Measurements from ENCODE around the gene ZBTB16.

The ZBTB16 gene

DNA sequence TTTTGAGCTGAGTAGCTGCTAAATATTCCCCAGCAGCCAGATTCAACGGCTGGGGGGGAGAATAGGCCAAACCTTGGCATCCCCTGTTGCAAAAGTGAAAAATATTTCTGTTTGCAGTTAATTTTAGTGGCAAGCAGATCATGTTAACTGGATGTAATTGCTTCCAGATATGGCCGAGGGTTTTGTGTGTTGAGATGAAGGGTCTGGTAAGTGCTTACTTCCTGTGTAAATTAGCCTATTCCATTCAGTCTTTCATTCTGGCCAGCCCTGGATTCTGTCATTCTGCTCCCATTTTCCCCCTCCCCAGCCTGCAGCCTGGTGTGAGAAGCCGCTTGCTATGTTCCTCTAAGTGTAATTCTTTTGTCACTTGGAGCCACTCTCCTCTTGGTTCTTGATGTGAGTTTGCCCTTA lies 17.4 kb downstream of the ZBTB16 start:
- H3K27me3 ChIP-seq (replicated peaks; ENCODE audit: insufficient read depth, low read length), result no peaks in the 10 kb centered on the region
- DNase-seq, result no peak
- H3K4me3 ChIP-seq (ENCODE audit: low read length), result peak overlapping the region; percentile 20; the same call in 1 of the 2 replicates

GRCh38 chr11:114077482-114078305 lies 18.2 kb downstream of the ZBTB16 start:
- Histone ChIP-seq H3K79me2 (ENCODE audit: low read length) (no peaks in the 10 kb centered on the region), H3K4me1 (ENCODE audit: low read length) (peaks cover 49% of the 10 kb centered on the region), H3K9ac (ENCODE audit: low read length) (peak overlapping the region; percentile 55), H3K36me3 (replicated peaks; ENCODE audit: insufficient read depth, low read length) (no peaks in the 10 kb centered on the region), H3K4me3 (ENCODE audit: low read length) (peak overlapping the region; percentile 20), H3K27me3 (replicated peaks; ENCODE audit: insufficient read depth, low read length) (no peaks in the 10 kb centered on the region), H4K20me1 (ENCODE audit: insufficient read depth, low read length) (no peaks in the 10 kb centered on the region), H3K4me2 (ENCODE audit: low read depth, low read length) (peak overlapping the region; percentile 64), H3K27ac (ENCODE audit: low read length) (peak overlapping the region; percentile 76), H3K9me2 (replicated peaks; ENCODE audit: insufficient read depth, low read length) (no peaks in the 10 kb centered on the region), H2AFZ (ENCODE audit: low read length) (peak overlapping the region; percentile 79), H3K9me3 (replicated peaks; ENCODE audit: insufficient read depth, low read length) (no peaks in the 10 kb centered on the region), H3F3A (ENCODE audit: insufficient read depth, low read length) (peaks cover 17% of the 10 kb centered on the region)
- DNase-seq, result peak; percentile 64
- no peak for TF ChIP-seq EZH2phosphoT487 (IDR thresholded peaks at IDR 0.05; ENCODE audit: low read length)

More for the DNA sequence above, 17.4 kb downstream of the ZBTB16 start:
- H3K9ac ChIP-seq (ENCODE audit: low read length), result peak overlapping the region; percentile 55; the same call in 1 of the 2 replicates
- peak overlapping the region; percentile 76; the same call in 1 of the 2 replicates for H3K27ac ChIP-seq (ENCODE audit: low read length)
- H3K4me1 ChIP-seq (ENCODE audit: low read length), result peaks cover 49% of the 10 kb centered on the region
- H3F3A ChIP-seq (ENCODE audit: insufficient read depth, low read length), result peaks cover 17% of the 10 kb centered on the region
- peak overlapping the region; percentile 64; the same call in 1 of the 2 replicates for H3K4me2 ChIP-seq (ENCODE audit: low read depth, low read length)
- no peaks in the 10 kb centered on the region for H3K79me2 ChIP-seq (ENCODE audit: low read length)
- no peaks in the 10 kb centered on the region for H4K20me1 ChIP-seq (ENCODE audit: insufficient read depth, low read length)
- no peak overlapping the region for H2AFZ ChIP-seq (ENCODE audit: low read length)
- H3K36me3 ChIP-seq (replicated peaks; ENCODE audit: insufficient read depth, low read length), result no peaks in the 10 kb centered on the region
- no peaks in the 10 kb centered on the region for H3K9me3 ChIP-seq (replicated peaks; ENCODE audit: insufficient read depth, low read length)
- H3K9me2 ChIP-seq (replicated peaks; ENCODE audit: insufficient read depth, low read length), result no peaks in the 10 kb centered on the region
- TF ChIP-seq CTCF (IDR thresholded peaks at IDR 0.05; ENCODE audit: low read length) (no peak), EZH2phosphoT487 (IDR thresholded peaks at IDR 0.05; ENCODE audit: low read length) (no peak), EZH2 (optimal IDR thresholded peaks at IDR 0.05; ENCODE audit: low read depth, low read length) (no peak)

DNA sequence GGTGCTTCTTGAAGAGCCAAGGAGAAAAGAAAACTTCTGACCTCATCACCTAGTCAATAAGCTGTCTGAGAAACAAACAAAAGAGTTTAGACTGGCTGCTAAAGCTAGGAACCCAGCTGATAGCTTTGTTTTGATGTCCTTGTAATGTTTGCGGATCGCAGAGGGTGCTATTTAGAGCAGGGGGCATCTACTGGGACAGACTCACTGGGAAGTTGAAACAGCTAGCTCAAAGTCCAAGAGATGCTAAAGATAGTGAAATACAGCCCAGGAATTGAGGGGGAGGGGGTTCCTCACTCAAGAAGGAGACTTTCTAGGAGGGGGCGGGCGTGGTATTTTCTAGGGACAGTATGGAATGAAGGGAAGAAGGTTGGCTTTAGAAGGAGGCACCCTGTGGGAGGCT lies 18.9 kb downstream of the ZBTB16 start:
- peak; percentile 30 for DNase-seq
- Histone ChIP-seq H3K9me2 (replicated peaks; ENCODE audit: insufficient read depth, low read length) (no peaks in the 10 kb centered on the region), H2AFZ (ENCODE audit: low read length) (peak overlapping the region; percentile 79), H3K27me3 (replicated peaks; ENCODE audit: insufficient read depth, low read length) (no peaks in the 10 kb centered on the region), H3K9ac (ENCODE audit: low read length) (peak overlapping the region; percentile 55), H3K4me3 (ENCODE audit: low read length) (no peak overlapping the region), H3K27ac (ENCODE audit: low read length) (peak overlapping the region; percentile 76), H3F3A (ENCODE audit: insufficient read depth, low read length) (peaks cover 17% of the 10 kb centered on the region), H3K79me2 (ENCODE audit: low read length) (no peaks in the 10 kb centered on the region), H3K36me3 (replicated peaks; ENCODE audit: insufficient read depth, low read length) (no peaks in the 10 kb centered on the region), H3K9me3 (replicated peaks; ENCODE audit: insufficient read depth, low read length) (no peaks in the 10 kb centered on the region), H3K4me1 (ENCODE audit: low read length) (peaks cover 49% of the 10 kb centered on the region), H4K20me1 (ENCODE audit: insufficient read depth, low read length) (no peaks in the 10 kb centered on the region), H3K4me2 (ENCODE audit: low read depth, low read length) (peak overlapping the region; percentile 64; the same call in 1 of the 2 replicates)
- no peak for TF ChIP-seq CTCF (IDR thresholded peaks at IDR 0.05; ENCODE audit: low read length)
- TF ChIP-seq EZH2phosphoT487 (IDR thresholded peaks at IDR 0.05; ENCODE audit: low read length), result no peak
- no peak for TF ChIP-seq EZH2 (optimal IDR thresholded peaks at IDR 0.05; ENCODE audit: low read depth, low read length)

All from MM.1S (cell line).